Measurements from ENCODE around the gene WTAP.

WTAP gene

GRCh38 chr6:159726918-159727716 lies at the start of gene WTAP:
Gene WTAP (plus strand): TSS chr6:159727506. CDS start chr6:159736266, 8,760 bp downstream.
- Mint-ChIP-seq H3K4me1 (ENCODE audit: low read depth) (peaks cover 55% of the 10 kb centered on the region), H3K4me3 (peak within 1 kb of the TSS; percentile 96), H3K36me3 (ENCODE audit: low read depth) (peaks cover 79% of the 10 kb centered on the region), H3K27me3 (no peaks in the 10 kb centered on the region), H3K27ac (peak within 1 kb of the TSS; percentile 98), H3K9me3 (peaks cover 3% of the 10 kb centered on the region)
- DNase-seq = peak; percentile 98

GRCh38 chr6:159677506-159678165 lies 49.7 kb upstream of the WTAP start:
- DNase-seq = no peak
- peaks cover 38% of the 10 kb centered on the region for H3K4me1 Mint-ChIP-seq (ENCODE audit: low read depth)
- H3K36me3 Mint-ChIP-seq (ENCODE audit: low read depth) = peaks cover 63% of the 10 kb centered on the region
- no peak overlapping the region for H3K4me3 Mint-ChIP-seq
- no peak overlapping the region for H3K27ac Mint-ChIP-seq
- H3K27me3 Mint-ChIP-seq = no peaks in the 10 kb centered on the region
- H3K9me3 Mint-ChIP-seq = peaks cover 2% of the 10 kb centered on the region

- no peak overlapping the region for H3K4me3 Mint-ChIP-seq
- H3K9me3 Mint-ChIP-seq = peaks cover 2% of the 10 kb centered on the region
- H3K27ac Mint-ChIP-seq = peak overlapping the region; percentile 87
Measured at GRCh38 chr6:159678574-159678973, 48.7 kb upstream of the WTAP start.

DNA sequence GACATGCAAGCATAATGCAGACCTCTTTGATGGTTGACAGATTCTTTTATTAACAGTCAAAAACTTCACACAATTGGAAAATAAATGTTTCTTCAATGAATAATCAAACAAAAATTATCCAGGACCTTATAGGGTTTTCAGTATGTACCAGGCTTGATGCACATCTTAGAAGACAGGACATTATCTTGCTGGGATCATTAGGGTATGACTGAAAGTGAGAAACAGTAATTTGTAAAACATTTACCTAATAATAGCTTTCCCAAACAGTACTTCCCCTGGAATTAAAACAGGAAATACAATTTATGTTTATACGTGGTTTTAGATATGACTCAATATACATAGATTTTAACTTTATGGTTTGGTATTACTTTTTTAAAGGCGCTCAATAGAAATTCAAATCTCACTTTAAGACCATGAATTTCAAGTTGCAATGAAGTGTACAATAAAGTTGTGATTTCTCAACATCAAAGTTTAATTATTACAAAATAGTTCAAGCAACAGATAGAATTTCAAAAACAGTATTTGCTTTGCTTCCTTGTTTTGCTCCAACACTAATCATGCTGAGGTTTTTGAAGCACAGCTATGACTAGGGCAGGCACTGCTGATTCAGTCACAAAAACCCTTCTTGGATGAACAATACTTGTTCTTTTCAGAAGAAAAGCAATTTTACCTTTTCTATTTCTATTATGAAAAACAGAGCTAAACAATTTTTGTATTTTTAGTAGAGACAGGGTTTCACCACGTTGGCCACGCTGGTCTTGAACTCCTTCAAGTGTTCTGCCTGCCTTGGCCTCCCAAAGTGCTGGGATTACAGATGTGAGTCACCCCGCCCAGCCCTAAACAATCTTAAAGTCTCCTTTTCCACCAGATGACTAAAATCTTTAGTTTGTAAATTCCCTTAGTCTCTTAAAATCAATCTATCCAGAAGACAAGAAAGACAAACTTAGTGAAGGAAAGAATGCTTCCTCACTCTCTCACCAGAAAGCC lies 47.9 kb upstream of the WTAP start:
- Mint-ChIP-seq H3K36me3 (ENCODE audit: low read depth) (peaks cover 68% of the 10 kb centered on the region), H3K27ac (peak overlapping the region; percentile 87), H3K4me1 (ENCODE audit: low read depth) (peaks cover 44% of the 10 kb centered on the region), H3K27me3 (no peaks in the 10 kb centered on the region), H3K4me3 (peak overlapping the region; percentile 0), H3K9me3 (peaks cover 2% of the 10 kb centered on the region)
- no peak for DNase-seq

More at GRCh38 chr6:159678574-159678973, 48.7 kb upstream of the WTAP start:
- H3K4me1 Mint-ChIP-seq (ENCODE audit: low read depth) = peaks cover 42% of the 10 kb centered on the region
- H3K36me3 Mint-ChIP-seq (ENCODE audit: low read depth) = peaks cover 66% of the 10 kb centered on the region
- no peaks in the 10 kb centered on the region for H3K27me3 Mint-ChIP-seq
- DNase-seq = no peak

GRCh38 chr6:159680104-159680503 lies 47.2 kb upstream of the WTAP start:
- no peak for DNase-seq
- peaks cover 2% of the 10 kb centered on the region for H3K9me3 Mint-ChIP-seq
- peak overlapping the region; percentile 87 for H3K27ac Mint-ChIP-seq
- no peaks in the 10 kb centered on the region for H3K27me3 Mint-ChIP-seq
- H3K4me3 Mint-ChIP-seq = peak overlapping the region; percentile 0
- peaks cover 70% of the 10 kb centered on the region for H3K36me3 Mint-ChIP-seq (ENCODE audit: low read depth)
- H3K4me1 Mint-ChIP-seq (ENCODE audit: low read depth) = peaks cover 44% of the 10 kb centered on the region

DNA sequence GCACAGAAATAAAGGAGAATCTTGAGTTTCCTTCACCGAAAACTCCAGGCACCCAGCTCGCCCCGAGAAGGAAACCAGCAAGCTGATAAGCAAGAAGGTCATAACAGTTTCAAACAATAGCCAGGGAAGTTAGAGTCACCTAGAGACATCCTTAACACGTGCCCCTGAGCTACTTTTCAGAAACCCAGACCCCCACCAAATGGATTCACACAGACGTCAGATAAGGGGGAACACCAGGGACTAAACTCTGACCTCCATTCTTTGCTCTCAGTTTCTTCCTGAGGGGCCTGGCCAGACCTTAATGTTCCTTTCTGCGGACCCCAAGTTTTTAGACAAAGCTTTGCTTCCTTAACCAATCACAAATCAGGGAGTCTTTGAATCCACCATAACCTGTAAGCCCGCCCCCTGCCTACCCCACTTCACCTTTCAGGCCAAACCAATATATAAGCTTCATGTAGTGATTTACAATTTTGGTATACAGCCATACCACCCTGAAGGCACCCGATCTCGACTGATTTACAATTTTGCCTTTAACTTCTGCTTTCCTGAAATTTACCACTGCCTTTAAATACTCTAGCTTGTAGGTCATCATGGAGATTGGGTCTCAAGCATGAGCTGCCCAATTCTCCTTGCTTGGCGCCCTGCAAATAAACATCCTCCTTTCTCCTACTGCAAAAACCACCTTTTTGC lies 46.0 kb upstream of the WTAP start:
- Mint-ChIP-seq H3K36me3 (ENCODE audit: low read depth) (peaks cover 75% of the 10 kb centered on the region), H3K4me3 (no peak overlapping the region), H3K27me3 (no peaks in the 10 kb centered on the region), H3K9me3 (no peaks in the 10 kb centered on the region), H3K27ac (peak overlapping the region; percentile 19), H3K4me1 (ENCODE audit: low read depth) (peaks cover 49% of the 10 kb centered on the region)
- DNase-seq = no peak

GRCh38 chr6:159682295-159682694 lies 45.0 kb upstream of the WTAP start:
- Mint-ChIP-seq H3K27me3 (no peaks in the 10 kb centered on the region), H3K9me3 (no peaks in the 10 kb centered on the region), H3K4me3 (no peak overlapping the region), H3K36me3 (ENCODE audit: low read depth) (peaks cover 76% of the 10 kb centered on the region), H3K4me1 (ENCODE audit: low read depth) (peaks cover 56% of the 10 kb centered on the region), H3K27ac (peak overlapping the region; percentile 64)
- no peak for DNase-seq

GRCh38 chr6:159682810-159683209 lies 44.5 kb upstream of the WTAP start:
- Mint-ChIP-seq H3K9me3 (no peaks in the 10 kb centered on the region), H3K27ac (peak overlapping the region; percentile 26), H3K4me1 (ENCODE audit: low read depth) (peaks cover 60% of the 10 kb centered on the region), H3K36me3 (ENCODE audit: low read depth) (peaks cover 80% of the 10 kb centered on the region), H3K27me3 (no peaks in the 10 kb centered on the region), H3K4me3 (no peak overlapping the region)
- DNase-seq = no peak

DNA sequence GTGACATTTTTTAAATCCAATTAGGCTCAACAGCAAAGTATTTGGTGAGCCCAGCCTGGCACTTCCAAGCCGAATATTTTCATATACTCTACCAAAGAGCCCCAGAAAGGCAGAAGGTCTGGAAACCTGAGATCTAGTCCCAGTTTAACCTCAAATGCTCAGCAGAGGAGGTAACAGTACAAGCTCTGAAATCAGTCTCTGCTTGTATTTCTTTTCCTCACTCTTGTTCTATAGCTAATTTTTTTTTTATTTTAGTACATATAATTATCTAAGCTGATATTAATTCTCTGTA lies 43.3 kb upstream of the WTAP start:
- no peak for DNase-seq
- H3K27me3 Mint-ChIP-seq = no peaks in the 10 kb centered on the region
- peaks cover 82% of the 10 kb centered on the region for H3K36me3 Mint-ChIP-seq (ENCODE audit: low read depth)
- no peaks in the 10 kb centered on the region for H3K9me3 Mint-ChIP-seq
- H3K4me1 Mint-ChIP-seq (ENCODE audit: low read depth) = peaks cover 66% of the 10 kb centered on the region
- H3K27ac Mint-ChIP-seq = no peak overlapping the region
- no peak overlapping the region for H3K4me3 Mint-ChIP-seq

GRCh38 chr6:159686040-159686439 lies 41.3 kb upstream of the WTAP start:
- H3K36me3 Mint-ChIP-seq (ENCODE audit: low read depth) = peaks cover 84% of the 10 kb centered on the region
- peak overlapping the region; percentile 55 for H3K27ac Mint-ChIP-seq
- peaks cover 59% of the 10 kb centered on the region for H3K4me1 Mint-ChIP-seq (ENCODE audit: low read depth)
- no peak overlapping the region for H3K4me3 Mint-ChIP-seq
- no peaks in the 10 kb centered on the region for H3K9me3 Mint-ChIP-seq
- no peak for DNase-seq
- H3K27me3 Mint-ChIP-seq = no peaks in the 10 kb centered on the region

DNA sequence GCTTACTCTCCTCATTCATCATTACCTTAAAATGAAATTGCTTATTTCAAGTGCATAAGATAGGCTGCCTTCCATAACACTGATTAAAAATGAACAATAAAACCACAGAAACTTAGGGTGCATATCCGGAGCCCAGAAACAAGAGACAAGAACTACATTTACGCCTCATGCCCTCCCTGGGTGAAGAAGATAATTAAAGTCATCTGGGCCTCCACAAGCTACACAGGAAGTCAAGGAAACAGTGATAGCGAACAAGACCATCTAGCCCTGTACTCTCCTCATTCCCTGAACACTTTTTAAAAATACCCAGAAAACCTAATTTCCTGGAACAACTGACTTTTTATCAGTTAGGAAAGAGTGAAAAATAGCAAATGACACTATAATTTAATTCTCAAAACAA lies 40.6 kb upstream of the WTAP start:
- peaks cover 83% of the 10 kb centered on the region for H3K36me3 Mint-ChIP-seq (ENCODE audit: low read depth)
- H3K4me3 Mint-ChIP-seq = peak overlapping the region; percentile 29
- peaks cover 57% of the 10 kb centered on the region for H3K4me1 Mint-ChIP-seq (ENCODE audit: low read depth)
- no peak for DNase-seq
- no peaks in the 10 kb centered on the region for H3K9me3 Mint-ChIP-seq
- peak overlapping the region; percentile 79 for H3K27ac Mint-ChIP-seq
- H3K27me3 Mint-ChIP-seq = no peaks in the 10 kb centered on the region

DNA sequence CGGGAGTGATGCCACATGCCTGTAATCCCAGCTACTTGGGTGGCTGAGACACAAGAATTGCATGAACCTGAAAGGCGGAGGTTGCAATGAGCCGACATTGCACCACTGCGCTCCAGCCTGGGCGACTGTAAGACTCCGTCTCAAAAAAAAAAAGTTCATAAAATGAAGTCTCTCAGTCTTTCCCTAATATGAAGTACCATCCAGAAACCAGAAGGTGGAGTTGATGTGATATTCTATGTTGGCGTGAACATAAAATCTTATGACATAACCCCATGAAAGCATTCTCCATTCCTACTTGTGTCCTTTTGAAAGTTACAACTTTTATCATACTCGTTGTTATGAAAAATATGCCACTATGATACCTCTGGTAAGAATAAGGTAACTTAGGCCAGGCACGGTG lies 40.0 kb upstream of the WTAP start:
- no peaks in the 10 kb centered on the region for H3K27me3 Mint-ChIP-seq
- peak overlapping the region; percentile 29 for H3K4me3 Mint-ChIP-seq
- H3K4me1 Mint-ChIP-seq (ENCODE audit: low read depth) = peaks cover 58% of the 10 kb centered on the region
- peaks cover 83% of the 10 kb centered on the region for H3K36me3 Mint-ChIP-seq (ENCODE audit: low read depth)
- peak overlapping the region; percentile 79 for H3K27ac Mint-ChIP-seq
- no peak for DNase-seq
- no peaks in the 10 kb centered on the region for H3K9me3 Mint-ChIP-seq

DNA sequence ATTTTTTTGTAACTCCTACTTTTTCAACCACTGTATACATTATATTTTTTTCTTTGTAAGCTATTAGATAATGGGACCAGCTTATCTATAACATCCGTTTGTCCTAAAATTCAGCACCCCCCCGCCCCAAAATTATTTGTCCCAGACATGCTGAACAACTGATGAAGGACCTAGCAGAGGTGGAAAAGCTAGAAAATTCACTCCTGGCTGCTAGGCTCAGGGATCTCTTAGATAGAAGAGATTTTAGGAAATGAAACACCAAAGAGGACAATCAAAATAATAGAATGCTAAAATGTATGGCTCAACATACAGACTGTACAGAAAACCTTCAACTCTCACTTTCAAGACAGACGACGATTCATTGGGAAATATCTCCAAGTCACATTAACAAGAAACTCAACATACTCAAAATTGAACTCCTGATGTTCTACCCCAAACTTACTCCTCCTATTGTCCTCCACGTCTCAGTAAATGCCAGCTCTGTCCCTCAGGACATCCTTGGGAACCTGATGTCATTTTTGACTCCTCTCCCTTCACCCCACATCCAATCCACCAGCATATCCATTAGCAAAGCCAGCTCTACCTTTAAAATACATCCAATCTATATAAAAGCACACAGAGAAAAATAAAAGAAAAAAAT lies 38.9 kb upstream of the WTAP start:
- H3K27ac Mint-ChIP-seq = peak overlapping the region; percentile 72
- no peaks in the 10 kb centered on the region for H3K27me3 Mint-ChIP-seq
- peaks cover 76% of the 10 kb centered on the region for H3K36me3 Mint-ChIP-seq (ENCODE audit: low read depth)
- no peaks in the 10 kb centered on the region for H3K9me3 Mint-ChIP-seq
- peaks cover 53% of the 10 kb centered on the region for H3K4me1 Mint-ChIP-seq (ENCODE audit: low read depth)
- no peak for DNase-seq
- H3K4me3 Mint-ChIP-seq = no peak overlapping the region
